OCI-LY7 (cell line): Measurements from ENCODE around the gene FIGN. TPM values are rescaled to one million over a fixed set of nuclear protein-coding genes. Genes with fewer than 3 reads are reported as not detected.

ENCODE experiments used
- BruUV-seq: library from RNA; stranded (reverse); fragments of 400-500 nt; replicated peaks from 2 replicates; lab custom pipeline; 2021; lab: Mats Ljungman, UMichigan
- CTCF ChIA-PET: fragments of 300-600 bp; sonication (Branson Sonifier 250); formaldehyde crosslinking; loops from one replicate; lab custom pipeline; 2022; ENCODE audit warnings: antibody characterized with exemption; ENCODE audit not compliant: unreplicated experiment; lab: Charles Lee
- POLR2A ChIA-PET: fragments of 300-600 bp; sonication (Branson Sonifier 250); formaldehyde crosslinking; loops from one replicate; lab custom pipeline; 2022; ENCODE audit warnings: antibody characterized with exemption; lab: Charles Lee
- DNase-seq: peaks from one replicate; pipeline ENCODE4 v3.0.0-alpha.2; 2015; ENCODE audit warnings: low spot score
- H2AFZ ChIP-seq: fragments of 200-600 bp; sonication (generic), shearing (Covaris generic); 2 replicates; pipeline ENCODE4 v1.6.1; 2014; ENCODE audit warnings: mild to moderate bottlenecking, antibody characterized with exemption, low read length, moderate library complexity
- H3K27ac ChIP-seq: fragments of 200-600 bp; sonication (generic); 2 replicates; pipeline ENCODE4 v1.5.1; 2014; ENCODE audit warnings: mixed run types, low read depth, mild to moderate bottlenecking, moderate library complexity, low read length, inconsistent platforms; ENCODE audit not compliant: poor library complexity, severe bottlenecking
- H3K36me3 ChIP-seq: fragments of 200-600 bp; sonication (generic); 2 replicates; pipeline ENCODE4 v1.6.1; 2014; ENCODE audit warnings: mild to moderate bottlenecking, antibody characterized with exemption, low read length, moderate library complexity, mixed read lengths; ENCODE audit not compliant: insufficient read depth
- H3K4me1 ChIP-seq: fragments of 200-600 bp; sonication (generic); 2 replicates; pipeline ENCODE4 v1.5.1; 2014; ENCODE audit warnings: mild to moderate bottlenecking, low read length; ENCODE audit not compliant: insufficient read depth, poor library complexity, severe bottlenecking
- H3K4me2 ChIP-seq: fragments of 200-600 bp; sonication (generic); 2 replicates; pipeline ENCODE4 v1.6.1; 2014; ENCODE audit warnings: mild to moderate bottlenecking, low read length
- H3K4me3 ChIP-seq: fragments of 200-600 bp; sonication (generic); 2 replicates; pipeline ENCODE4 v1.5.1; 2014; ENCODE audit warnings: mild to moderate bottlenecking, low read depth, low read length; ENCODE audit not compliant: poor library complexity, severe bottlenecking
- H3K79me2 ChIP-seq: fragments of 200-600 bp; sonication (generic); 2 replicates; pipeline ENCODE4 v1.6.1; 2016; ENCODE audit warnings: low read depth, mild to moderate bottlenecking, low read length, moderate library complexity, mixed read lengths; ENCODE audit not compliant: insufficient read depth
- H3K9me2 ChIP-seq: fragments of 200-600 bp; sonication (generic); 2 replicates; pipeline ENCODE4 v1.6.1; 2016; ENCODE audit warnings: mild to moderate bottlenecking, low read length, mixed read lengths; ENCODE audit not compliant: insufficient read depth
- H3K9me3 ChIP-seq: fragments of 200-600 bp; sonication (generic); 2 replicates; pipeline ENCODE4 v1.6.1; 2014; ENCODE audit warnings: mild to moderate bottlenecking, mixed run types, low read length, mixed read lengths
- H4K20me1 ChIP-seq: fragments of 200-600 bp; sonication (generic); 2 replicates; pipeline ENCODE4 v1.6.1; 2014; ENCODE audit warnings: mild to moderate bottlenecking, antibody characterized with exemption, low read length, moderate library complexity, mixed read lengths; ENCODE audit not compliant: insufficient read depth
- EZH2phosphoT487 ChIP-seq: fragments of 200-600 bp; sonication (generic); IDR thresholded peaks from 2 replicates; pipeline ENCODE4 v1.6.1; 2018; ENCODE audit warnings: low read depth, borderline replicate concordance, mild to moderate bottlenecking, mixed run types, antibody characterized with exemption, low read length, moderate library complexity, mixed read lengths
- intact Hi-C: fragments of 100-400 bp; cut with micrococcal nuclease; formaldehyde crosslinking; loops from one replicate; pipeline ENCODE4 v1.10.0; 2022; ENCODE audit not compliant: unreplicated experiment
- total RNA-seq, 2 experiments: library from RNA; depleted of rRNA in 1 of 2; stranded (reverse); fragments of >200 nt in 1 of 2; shearing (Covaris generic) in 1 of 2; gene quantifications; 2 replicates each; pipeline ENCODE4 v1.2.3, GENCODE V29; 2014 to 2022
- TF ChIP-seq, protein P1 (sequence below): fragments of 200-600 bp; sonication (generic); conservative IDR thresholded peaks from 2 replicates; pipeline ENCODE4 v1.5.1; 2014; ENCODE audit warnings: mild to moderate bottlenecking, antibody characterized with exemption, low read length, moderate library complexity, mixed read lengths

The FIGN gene
- total RNA-seq, 2 experiments from 2014 or later, result not detected

GRCh38 chr2:163640542-163641193 is 95.1 kb downstream of the FIGN start:
- H3K27ac ChIP-seq, result no peak overlapping the region
- no TSS peak for BruUV-seq
- ChIA-PET POLR2A (interaction anchor here (0.7 to 0.9 kb wide), 4 partner anchors 12 to 972 kb away, joined by 3 to 4 read pairs (median 3); no protein-coding TSS in a partner anchor), CTCF (no interaction called here)
- intact Hi-C loops, result no loop called here
- H4K20me1 ChIP-seq, result no peaks in the 10 kb centered on the region
- H3K4me1 ChIP-seq, result no peaks in the 10 kb centered on the region
- no peak overlapping the region for H3K4me2 ChIP-seq
- H3K79me2 ChIP-seq, result no peaks in the 10 kb centered on the region
- no peak overlapping the region for H3K4me3 ChIP-seq
- H3K9me3 ChIP-seq, result no peaks in the 10 kb centered on the region
- no peak overlapping the region for H2AFZ ChIP-seq
- no peak for TF ChIP-seq EZH2phosphoT487
- TF ChIP-seq, protein P1, sequence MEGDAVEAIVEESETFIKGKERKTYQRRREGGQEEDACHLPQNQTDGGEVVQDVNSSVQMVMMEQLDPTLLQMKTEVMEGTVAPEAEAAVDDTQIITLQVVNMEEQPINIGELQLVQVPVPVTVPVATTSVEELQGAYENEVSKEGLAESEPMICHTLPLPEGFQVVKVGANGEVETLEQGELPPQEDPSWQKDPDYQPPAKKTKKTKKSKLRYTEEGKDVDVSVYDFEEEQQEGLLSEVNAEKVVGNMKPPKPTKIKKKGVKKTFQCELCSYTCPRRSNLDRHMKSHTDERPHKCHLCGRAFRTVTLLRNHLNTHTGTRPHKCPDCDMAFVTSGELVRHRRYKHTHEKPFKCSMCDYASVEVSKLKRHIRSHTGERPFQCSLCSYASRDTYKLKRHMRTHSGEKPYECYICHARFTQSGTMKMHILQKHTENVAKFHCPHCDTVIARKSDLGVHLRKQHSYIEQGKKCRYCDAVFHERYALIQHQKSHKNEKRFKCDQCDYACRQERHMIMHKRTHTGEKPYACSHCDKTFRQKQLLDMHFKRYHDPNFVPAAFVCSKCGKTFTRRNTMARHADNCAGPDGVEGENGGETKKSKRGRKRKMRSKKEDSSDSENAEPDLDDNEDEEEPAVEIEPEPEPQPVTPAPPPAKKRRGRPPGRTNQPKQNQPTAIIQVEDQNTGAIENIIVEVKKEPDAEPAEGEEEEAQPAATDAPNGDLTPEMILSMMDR, result no peak
- no peaks in the 10 kb centered on the region for H3K9me2 ChIP-seq
- no peaks in the 10 kb centered on the region for H3K36me3 ChIP-seq
- no peak for DNase-seq

- intact Hi-C loops, result no loop called here
- no peak for TF ChIP-seq EZH2phosphoT487
- TF ChIP-seq, protein P1, result no peak
- no TSS peak for BruUV-seq
- Histone ChIP-seq H3K4me1 (no peaks in the 10 kb centered on the region), H2AFZ (no peak overlapping the region), H4K20me1 (no peaks in the 10 kb centered on the region), H3K4me3 (no peak overlapping the region), H3K9me3 (no peaks in the 10 kb centered on the region), H3K27ac (no peak overlapping the region), H3K9me2 (no peaks in the 10 kb centered on the region), H3K4me2 (no peak overlapping the region), H3K36me3 (no peaks in the 10 kb centered on the region), H3K79me2 (no peaks in the 10 kb centered on the region)
- CTCF ChIA-PET, result no interaction called here
- DNase-seq, result no peak
- POLR2A ChIA-PET, result no interaction called here
These were observed 97.9 kb downstream of the FIGN start for GRCh38 chr2:163637871-163638270.

DNA sequence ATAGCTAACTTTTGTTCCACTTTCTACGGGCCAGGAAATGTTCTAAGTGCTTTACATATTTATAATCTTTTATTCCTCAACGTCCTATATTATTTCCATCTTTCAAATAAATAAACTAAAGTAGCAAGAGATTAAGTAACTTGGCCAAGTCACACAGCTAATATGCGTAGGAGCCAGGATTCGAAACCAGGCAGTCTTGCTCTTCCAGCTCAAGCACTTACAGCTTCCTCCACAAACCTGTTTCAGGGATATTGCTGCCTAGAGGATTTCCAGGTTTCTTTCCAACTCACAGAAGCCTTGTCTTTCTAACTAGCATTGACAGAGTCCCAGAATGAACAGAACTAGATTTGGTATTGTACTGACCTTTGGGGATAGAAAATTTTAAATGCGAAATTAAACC is 102.5 kb downstream of the FIGN start:
- Histone ChIP-seq H3K9me2 (no peaks in the 10 kb centered on the region), H3K27ac (no peak overlapping the region), H3K4me2 (no peak overlapping the region), H3K4me1 (no peaks in the 10 kb centered on the region), H3K79me2 (no peaks in the 10 kb centered on the region), H3K4me3 (no peak overlapping the region), H4K20me1 (no peaks in the 10 kb centered on the region), H3K9me3 (no peaks in the 10 kb centered on the region), H2AFZ (no peak overlapping the region), H3K36me3 (no peaks in the 10 kb centered on the region)
- no peak for DNase-seq
- intact Hi-C loops, result no loop called here
- no peak for TF ChIP-seq EZH2phosphoT487
- TF ChIP-seq, protein P1, result no peak
- no TSS peak for BruUV-seq
- POLR2A ChIA-PET, result interaction anchor here (0.6 kb wide), 1 partner anchor 39 kb away, joined by 3 read pairs; no protein-coding TSS in a partner anchor
- CTCF ChIA-PET, result no interaction called here
